WTC11 (cell line): Measurements from ENCODE around the gene MSL1.

Experiments
- TF ChIP-seq, protein P1 (sequence below): fragments of 200-600 bp; IDR thresholded peaks from 2 replicates; pipeline ENCODE4 v1.8.0; 2022; ENCODE audit warnings: antibody characterized with exemption
- TF ChIP-seq, protein P2 (sequence below): sonication (generic); formaldehyde crosslinking; IDR thresholded peaks from 2 replicates; pipeline ENCODE4 v1.8.0; 2022; ENCODE audit warnings: mild to moderate bottlenecking, missing genetic modification reagents

DNA sequence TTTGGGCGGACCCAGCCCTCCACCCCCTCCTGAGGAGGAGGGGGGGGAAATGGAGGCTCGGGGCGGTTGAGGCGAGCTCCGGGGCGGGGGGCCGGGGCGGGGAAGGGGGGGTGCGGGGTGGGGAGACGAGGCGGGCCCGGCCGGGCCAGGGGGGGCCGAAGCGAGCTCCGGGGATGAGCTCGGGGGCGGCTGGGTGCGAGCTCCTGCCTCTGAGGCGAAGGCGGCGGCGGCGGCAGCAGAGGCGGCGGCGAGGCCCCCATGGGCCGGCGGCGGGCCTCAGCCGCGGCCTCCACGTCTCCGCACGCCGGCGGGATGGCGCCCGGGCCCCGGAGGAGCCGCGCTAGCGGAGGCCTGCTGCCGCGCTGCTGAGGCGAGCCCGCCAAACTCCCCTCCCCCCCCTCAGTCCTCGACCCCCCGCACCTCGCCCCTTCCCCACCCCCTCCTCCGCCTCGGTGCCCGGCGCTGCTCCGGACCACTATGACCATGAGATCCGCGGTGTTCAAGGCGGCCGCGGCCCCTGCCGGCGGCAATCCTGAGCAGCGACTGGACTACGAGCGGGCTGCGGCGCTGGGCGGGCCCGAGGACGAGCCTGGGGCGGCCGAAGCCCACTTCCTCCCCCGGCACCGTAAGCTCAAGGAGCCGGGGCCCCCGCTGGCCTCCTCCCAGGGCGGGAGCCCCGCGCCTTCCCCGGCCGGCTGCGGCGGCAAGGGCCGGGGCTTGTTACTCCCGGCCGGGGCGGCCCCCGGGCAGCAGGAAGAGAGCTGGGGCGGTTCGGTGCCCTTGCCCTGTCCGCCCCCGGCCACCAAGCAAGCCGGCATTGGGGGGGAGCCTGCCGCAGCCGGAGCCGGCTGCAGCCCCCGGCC lies 596 bp downstream of the MSL1 start:
- TF ChIP-seq, protein P1, sequence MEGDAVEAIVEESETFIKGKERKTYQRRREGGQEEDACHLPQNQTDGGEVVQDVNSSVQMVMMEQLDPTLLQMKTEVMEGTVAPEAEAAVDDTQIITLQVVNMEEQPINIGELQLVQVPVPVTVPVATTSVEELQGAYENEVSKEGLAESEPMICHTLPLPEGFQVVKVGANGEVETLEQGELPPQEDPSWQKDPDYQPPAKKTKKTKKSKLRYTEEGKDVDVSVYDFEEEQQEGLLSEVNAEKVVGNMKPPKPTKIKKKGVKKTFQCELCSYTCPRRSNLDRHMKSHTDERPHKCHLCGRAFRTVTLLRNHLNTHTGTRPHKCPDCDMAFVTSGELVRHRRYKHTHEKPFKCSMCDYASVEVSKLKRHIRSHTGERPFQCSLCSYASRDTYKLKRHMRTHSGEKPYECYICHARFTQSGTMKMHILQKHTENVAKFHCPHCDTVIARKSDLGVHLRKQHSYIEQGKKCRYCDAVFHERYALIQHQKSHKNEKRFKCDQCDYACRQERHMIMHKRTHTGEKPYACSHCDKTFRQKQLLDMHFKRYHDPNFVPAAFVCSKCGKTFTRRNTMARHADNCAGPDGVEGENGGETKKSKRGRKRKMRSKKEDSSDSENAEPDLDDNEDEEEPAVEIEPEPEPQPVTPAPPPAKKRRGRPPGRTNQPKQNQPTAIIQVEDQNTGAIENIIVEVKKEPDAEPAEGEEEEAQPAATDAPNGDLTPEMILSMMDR, result no peak
- TF ChIP-seq, protein P2, sequence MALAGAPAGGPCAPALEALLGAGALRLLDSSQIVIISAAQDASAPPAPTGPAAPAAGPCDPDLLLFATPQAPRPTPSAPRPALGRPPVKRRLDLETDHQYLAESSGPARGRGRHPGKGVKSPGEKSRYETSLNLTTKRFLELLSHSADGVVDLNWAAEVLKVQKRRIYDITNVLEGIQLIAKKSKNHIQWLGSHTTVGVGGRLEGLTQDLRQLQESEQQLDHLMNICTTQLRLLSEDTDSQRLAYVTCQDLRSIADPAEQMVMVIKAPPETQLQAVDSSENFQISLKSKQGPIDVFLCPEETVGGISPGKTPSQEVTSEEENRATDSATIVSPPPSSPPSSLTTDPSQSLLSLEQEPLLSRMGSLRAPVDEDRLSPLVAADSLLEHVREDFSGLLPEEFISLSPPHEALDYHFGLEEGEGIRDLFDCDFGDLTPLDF (CRISPR knock-in tag), result no peak
